Heart right ventricle (tissue), 16 donors: ENCODE data around the gene SPATA17. TPM values are rescaled to one million over a fixed set of nuclear protein-coding genes. Genes with fewer than 3 reads are reported as not detected.

Source experiments
- ATAC-seq, 8 donors: fragments of 200-7000 bp; cut with Tn5 transposase; one replicate each; pipeline ENCODE4 v1.9.1; 2020; ENCODE audit warnings: mild to moderate bottlenecking in 8 of 8, moderate library complexity in 8 of 8, moderate number of reproducible peaks in 1 of 8
- DNase-seq, 2 donors: peaks; one replicate each; pipeline ENCODE4 v3.0.0-alpha.2; 2020
- H3K27ac ChIP-seq, 10 donors: fragments of 200-600 bp; sonication (generic) in 2 of 10; one replicate each; pipeline versions ENCODE4 v1.5.0 to v1.8.0; 2020 to 2022; ENCODE audit warnings: mild to moderate bottlenecking in 3 of 10
- H3K27me3 ChIP-seq, 7 donors: fragments of 200-600 bp; one replicate each; pipeline ENCODE4 v1.8.0; 2021 to 2022; ENCODE audit warnings: mild to moderate bottlenecking in 2 of 7
- H3K36me3 ChIP-seq, 9 donors: fragments of 200-600 bp; sonication (generic) in 1 of 9; one replicate each; pipeline versions ENCODE4 v1.5.0 to v1.8.0; 2020 to 2022; ENCODE audit warnings: mild to moderate bottlenecking in 2 of 9
- H3K4me1 ChIP-seq, 9 donors: fragments of 200-600 bp; sonication (generic) in 1 of 9; one replicate each; pipeline versions ENCODE4 v1.5.0 to v1.8.0; 2020 to 2022; ENCODE audit warnings: mild to moderate bottlenecking in 4 of 9
- H3K4me3 ChIP-seq, 10 donors: fragments of 200-600 bp; sonication (generic) in 2 of 10; one replicate each; pipeline versions ENCODE4 v1.5.0 to v1.8.0; 2020 to 2022; ENCODE audit warnings: mild to moderate bottlenecking in 7 of 10, moderate library complexity in 2 of 10
- H3K9me3 ChIP-seq, 11 donors: fragments of 200-600 bp in 10 of 11; sonication (generic) in 2 of 11; one replicate each; pipeline versions ENCODE4 v1.5.0 to v1.8.0; 2013 to 2022; ENCODE audit warnings: mild to moderate bottlenecking in 2 of 11, control low read depth in 1 of 11, moderate library complexity in 1 of 11
- CTCF ChIP-seq, 9 donors: fragments of 200-600 bp; sonication (generic) in 2 of 9; IDR thresholded peaks; one replicate each; pipeline versions ENCODE4 v1.5.0 to v1.8.0; 2021 to 2022; ENCODE audit warnings: antibody characterized with exemption in 9 of 9, mild to moderate bottlenecking in 5 of 9, moderate library complexity in 1 of 9
- WGBS, 2 donors: extraction: QIAGEN DNeasy Blood & Tissue Kit; methylation state at CpG; one replicate each; pipeline ENCODE4 v1.1.7; 2013; ENCODE audit warnings: inconsistent platforms in 1 of 2; 5-methylcytosine and 5-hydroxymethylcytosine counted together
- intact Hi-C, 10 donors: fragments of 100-400 bp; cut with DNase I; formaldehyde crosslinking; loops; one replicate each; pipeline versions ENCODE4 v1.11.1 to v1.14.2; 2022
- polyA plus RNA-seq, 2 donors: library from polyadenylated mRNA; stranded (reverse); fragments of 200-250 nt; gene quantifications; one replicate each; pipeline ENCODE4 v1.2.3, GENCODE V29; 2013
- total RNA-seq, 10 donors: library from RNA; stranded (reverse); fragmentation: NEBNext Ultra II Directional in 3 of 10; extraction: Animal tissue kit (Norgen Biotek cat#: 25700) in 3 of 10; gene quantifications; one replicate each; pipeline versions ENCODE4 v1.2.1 to v1.2.4, GENCODE V29; 2021 to 2023
- donor health status: Arrhythmogenic right ventricular cardiomyopathy.
- donor health status: ischemic (EF 13 %, LVEDD 7.1; RV severe dilation, severe dysfunction).
- donor health status: healthy with polysubstance abuse.
- donor health status: DM: no; HTN: yes; CAD: no.
- donor health status: DM: no; HTN: no; CAD: no.
- donor health status: ischemic (EF 25% LVEDD 6.9; RV normal size, moderate dysfunction).
- donor health status: ischemic (EF 25% LVEDD 5.7; RV mildly dilated, moderate dysfunction).
- donor health status: healthy.
- donor health status: DM: yes; HTN: yes; CAD: no.
- donor health status: Ischemic cardiomyopathy.
- donor health status: ischemic (EF 35%, LVEDD 5.7; RV mildly dilated, moderate dysfunction).
- donor health status: nonischemic (EF 11% LVEDD 7.7; RV severe dilation, severe dysfunction).
- donor health status: DM: yes; HTN: yes; CAD: no.
- donor health status: PGD.
- donor health status: ischemic (EF 29% LVEDD 5.4; RV normal size, mild dysfunction).
- donor health status: nonischemic (EF 23%, LVEDD 6.1; RV moderate dilation, normal function).

The SPATA17 gene
- total and polyA plus RNA-seq, 12 donors = 0.51 to 3.3 (median 1.3) TPM

- Histone ChIP-seq H3K9me3 (peaks cover 0 to 15% (median 0%) of the 10 kb centered on the region in 11 donors), H3K27me3 (no peaks in the 10 kb centered on the region), H3K4me3 (no peak overlapping the region), H3K4me1 (no peaks in the 10 kb centered on the region), H3K36me3 (no peaks in the 10 kb centered on the region), H3K27ac (no peak overlapping the region)
- 93 to 94% methylated on average over 6 of the region's 6 CpGs for WGBS, 2 donors
- no peak for TF ChIP-seq CTCF (IDR thresholded peaks at IDR 0.05)
- no peak for DNase-seq
- intact Hi-C loops = no loop called here
- no peak for ATAC-seq
Observed at GRCh38 chr1:217703326-217703725, 72.2 kb downstream of the SPATA17 start.

GRCh38 chr1:217712925-217713597 is 81.9 kb downstream of the SPATA17 start:
- intact Hi-C loops = no loop called here
- no peak for DNase-seq
- Histone ChIP-seq H3K9me3 (no peaks in the 10 kb centered on the region), H3K27ac (no peak overlapping the region), H3K36me3 (no peaks in the 10 kb centered on the region), H3K4me3 (no peak overlapping the region), H3K4me1 (no peaks in the 10 kb centered on the region), H3K27me3 (no peaks in the 10 kb centered on the region)
- WGBS, 2 donors = 81 to 85% methylated on average over 5 of the region's 5 CpGs
- no peak for TF ChIP-seq CTCF (IDR thresholded peaks at IDR 0.05)
- ATAC-seq = no peak

GRCh38 chr1:217715681-217716080 is 84.5 kb downstream of the SPATA17 start:
- Histone ChIP-seq H3K27ac (no peak overlapping the region), H3K27me3 (no peaks in the 10 kb centered on the region), H3K36me3 (no peaks in the 10 kb centered on the region), H3K9me3 (no peaks in the 10 kb centered on the region), H3K4me3 (no peak overlapping the region), H3K4me1 (no peaks in the 10 kb centered on the region)
- ATAC-seq (no peak), DNase-seq (no peak)
- WGBS, 2 donors = 95 to 97% methylated on average over 4 of the region's 4 CpGs
- intact Hi-C loops = no loop called here
- TF ChIP-seq CTCF (IDR thresholded peaks at IDR 0.05) = no peak

- H3K4me3 ChIP-seq = no peak overlapping the region
- 90 to 94% methylated on average over 1 of the region's 1 CpG for WGBS, 2 donors
- no peak for ATAC-seq
- DNase-seq = no peak
- H3K4me1 ChIP-seq = no peaks in the 10 kb centered on the region
- H3K9me3 ChIP-seq = no peaks in the 10 kb centered on the region
- H3K27ac ChIP-seq = no peak overlapping the region
- no peak for TF ChIP-seq CTCF (IDR thresholded peaks at IDR 0.05)
- no peaks in the 10 kb centered on the region for H3K27me3 ChIP-seq
- H3K36me3 ChIP-seq = no peaks in the 10 kb centered on the region
- intact Hi-C loops = no loop called here
Observed at GRCh38 chr1:217717959-217718358, 86.8 kb downstream of the SPATA17 start.
